NCI-H2107 (cell line): ENCODE results near the gene PRKAG2.

ENCODE experiments used
- DNase-seq: peaks from one replicate; lab custom pipeline; 2025; lab: John Stamatoyannopoulos, UW

PRKAG2 gene

GRCh38 chr7:151817981-151818673 lies 58.8 kb downstream of the PRKAG2 start:
- no peak for DNase-seq

- DNase-seq = no peak
Measured at GRCh38 chr7:151817315-151817690, 59.6 kb downstream of the PRKAG2 start.

- DNase-seq = no peak
Measured at GRCh38 chr7:151816562-151817314, 60.2 kb downstream of the PRKAG2 start.

- DNase-seq = no peak
Measured at GRCh38 chr7:151815419-151815818, 61.5 kb downstream of the PRKAG2 start.

- DNase-seq = no peak
Measured at GRCh38 chr7:151814400-151815009, 62.4 kb downstream of the PRKAG2 start.

- no peak for DNase-seq
Measured at GRCh38 chr7:151813997-151814396, 62.9 kb downstream of the PRKAG2 start.

DNA sequence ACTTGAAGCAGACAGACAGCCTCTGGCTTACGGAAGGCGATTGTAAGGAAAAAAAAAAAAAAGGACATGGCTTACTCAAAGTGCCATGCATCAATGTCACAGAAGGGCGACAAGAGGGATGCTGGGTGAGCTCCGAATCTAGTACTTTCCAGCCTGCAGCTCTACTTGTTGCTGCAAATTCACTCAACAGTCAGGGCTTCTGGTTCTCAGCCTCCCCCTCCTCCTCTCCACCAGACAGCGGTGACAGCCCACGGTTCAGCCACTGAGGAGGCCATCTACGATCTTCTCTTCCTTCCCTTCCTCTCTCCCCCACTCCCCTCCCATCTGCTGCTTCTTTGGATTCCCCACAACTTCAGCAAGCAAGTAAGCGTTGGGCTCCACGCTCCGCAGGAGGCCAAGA lies 63.5 kb downstream of the PRKAG2 start:
- DNase-seq = no peak

- no peak for DNase-seq
Measured at GRCh38 chr7:151812967-151813366, 63.9 kb downstream of the PRKAG2 start.

DNA sequence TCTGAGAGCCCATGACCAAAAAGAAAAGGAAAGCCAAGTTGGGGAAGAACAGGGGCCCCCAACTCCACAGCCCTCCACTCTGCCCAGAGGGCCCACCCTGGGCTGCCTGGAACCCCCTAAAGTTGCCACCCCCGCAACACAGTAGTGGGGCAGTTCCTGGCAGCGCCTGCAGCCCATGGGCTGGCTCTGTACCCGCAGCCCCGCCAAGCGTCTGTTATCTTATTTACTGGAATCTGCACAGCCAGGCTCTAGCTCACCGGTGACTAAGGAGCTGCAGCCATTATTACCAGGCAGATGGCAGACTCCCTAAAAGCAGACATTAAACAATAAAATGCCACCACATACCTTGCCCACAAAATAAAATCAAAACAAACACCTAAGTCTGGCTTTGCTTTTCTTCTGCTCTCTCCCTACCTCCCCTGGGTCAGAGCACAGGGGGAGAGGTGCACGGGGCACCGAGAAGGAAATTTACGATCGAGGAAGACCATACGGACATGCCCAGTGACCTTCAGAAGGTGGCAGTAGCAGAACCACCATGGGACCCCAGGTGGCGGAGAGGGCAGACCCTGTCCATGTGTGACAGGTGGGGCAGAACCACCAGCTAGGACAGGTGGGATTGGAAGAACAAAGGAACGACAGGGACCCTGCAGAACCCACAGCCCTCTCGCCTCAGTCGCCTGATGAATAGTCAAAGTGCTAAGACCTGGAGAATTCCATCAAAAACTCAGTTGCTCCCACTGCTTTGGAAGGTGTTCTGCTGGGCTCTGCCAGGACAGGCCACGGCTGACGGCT lies 66.3 kb downstream of the PRKAG2 start:
- no peak for DNase-seq

- no peak for DNase-seq
Measured at GRCh38 chr7:151809864-151810170, 67.1 kb downstream of the PRKAG2 start.

- no peak for DNase-seq
Measured at GRCh38 chr7:151809146-151809863, 67.6 kb downstream of the PRKAG2 start.

- no peak for DNase-seq
Measured at GRCh38 chr7:151808400-151809145, 68.3 kb downstream of the PRKAG2 start.

DNA sequence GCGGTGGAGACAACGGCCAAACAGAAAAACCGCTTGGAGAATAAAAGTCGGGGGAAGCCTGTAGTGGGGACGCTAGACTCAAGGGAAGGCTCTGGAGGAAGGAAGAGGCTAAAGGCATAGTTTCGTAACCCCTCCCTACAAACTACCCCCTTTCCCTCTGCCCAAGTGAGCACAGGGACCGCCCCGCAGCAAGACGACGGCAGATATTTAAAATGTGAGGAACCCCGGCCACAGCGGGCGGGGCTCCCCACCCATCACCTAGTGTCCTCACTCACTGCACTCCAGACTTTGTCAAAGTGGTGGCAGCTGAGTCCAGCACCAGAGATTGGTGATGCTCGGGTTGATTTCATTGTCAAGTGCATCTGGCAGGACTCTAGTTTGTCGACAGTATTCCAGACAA lies 69.1 kb downstream of the PRKAG2 start:
- no peak for DNase-seq

DNA sequence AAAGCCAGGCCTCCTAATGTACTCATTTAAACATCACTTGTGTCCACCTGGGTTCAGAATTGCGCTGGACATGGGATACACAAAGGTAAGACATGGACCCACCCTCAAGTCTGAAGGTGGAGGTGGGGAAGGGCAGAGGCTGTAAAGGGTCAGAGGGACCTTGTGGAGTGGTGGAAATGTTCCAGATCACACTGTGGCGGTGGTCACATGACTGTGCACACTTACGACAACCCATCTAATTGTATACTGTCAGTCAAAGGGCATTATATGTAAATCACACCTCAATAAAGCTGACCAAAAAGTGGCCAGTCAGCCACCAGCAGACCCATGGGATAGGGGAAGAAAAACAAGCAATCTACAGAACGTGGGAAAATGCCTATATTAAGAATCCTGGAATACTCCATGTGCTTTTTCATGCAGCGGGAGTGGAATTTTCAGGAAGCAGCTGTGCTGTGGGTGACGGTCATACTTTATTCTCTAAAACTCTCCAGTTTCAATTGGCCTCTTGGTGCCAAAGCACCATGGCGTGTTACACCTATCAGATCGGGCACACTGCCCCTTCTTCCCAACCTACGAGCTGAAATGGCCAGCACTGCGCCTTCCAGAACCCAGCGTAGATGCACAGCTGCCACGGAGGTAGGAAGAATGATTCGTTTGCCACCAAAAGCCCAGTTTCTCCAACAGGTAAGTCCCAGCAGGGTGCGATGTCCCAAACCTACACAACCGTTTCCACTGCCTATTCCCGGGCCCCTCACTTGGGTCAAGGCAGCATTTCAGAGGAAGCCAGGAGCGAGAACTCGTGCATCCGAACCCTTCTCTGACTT lies 69.8 kb downstream of the PRKAG2 start:
- DNase-seq = no peak

DNA sequence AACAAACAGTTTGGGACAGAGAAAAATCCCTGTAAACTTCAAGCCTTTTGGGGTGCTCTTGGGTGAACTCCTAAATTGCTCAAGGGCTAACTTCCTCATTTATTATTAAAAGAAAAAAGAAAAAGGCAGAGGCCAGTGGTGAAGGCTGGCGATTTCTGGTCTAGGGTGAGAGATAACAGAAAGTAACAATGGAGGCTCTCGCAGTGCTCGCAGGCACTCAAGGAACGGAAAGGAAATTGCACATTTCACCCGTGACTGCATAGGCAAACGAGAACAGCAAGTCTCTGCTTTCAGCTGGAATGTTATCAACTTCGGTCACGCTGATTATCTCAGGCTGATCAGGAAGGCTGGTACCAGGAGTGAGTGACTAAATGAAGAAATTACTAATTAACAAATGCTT lies 70.7 kb downstream of the PRKAG2 start:
- no peak for DNase-seq

- no peak for DNase-seq
Measured at GRCh38 chr7:151805191-151805590, 71.7 kb downstream of the PRKAG2 start.

GRCh38 chr7:151804756-151805155 lies 72.2 kb downstream of the PRKAG2 start:
- DNase-seq = no peak

DNA sequence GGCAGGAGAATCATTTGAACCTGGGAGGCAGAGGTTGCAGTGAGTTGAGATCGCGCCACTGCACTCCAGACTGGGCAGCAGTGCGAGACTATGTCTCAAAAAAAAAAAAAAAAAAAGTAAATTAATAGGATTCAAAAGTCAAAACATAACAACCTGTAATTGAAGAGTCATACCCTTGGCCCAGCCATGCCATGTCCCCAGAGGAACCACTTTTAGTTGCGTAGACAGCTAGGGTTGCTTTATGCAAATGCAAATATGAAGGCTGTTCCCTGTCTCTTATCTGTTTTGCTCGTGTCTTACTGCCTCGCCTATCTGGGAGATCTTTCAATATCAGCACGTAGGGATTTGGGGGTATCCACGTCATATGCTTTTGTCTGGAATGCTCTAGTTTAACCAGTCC lies 73.1 kb downstream of the PRKAG2 start:
- DNase-seq = no peak

DNA sequence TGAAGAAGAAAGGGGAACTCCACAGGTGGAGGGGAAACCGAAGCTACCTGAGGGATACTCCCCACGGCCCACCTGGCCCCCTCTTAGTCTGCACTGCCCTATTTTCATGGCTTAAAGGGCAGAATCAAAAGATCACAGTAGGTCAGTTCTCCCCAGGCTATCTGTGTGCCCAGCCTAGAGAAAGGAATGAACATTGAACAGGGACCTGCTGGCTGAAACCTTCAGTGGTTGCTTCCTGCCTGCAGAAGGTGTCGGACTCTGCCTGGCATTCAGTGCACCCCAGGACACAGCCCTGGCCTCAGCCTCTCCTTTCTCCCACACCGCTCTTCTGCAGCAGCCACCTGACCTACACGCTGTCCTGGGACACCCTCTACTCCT lies 74.5 kb downstream of the PRKAG2 start:
- no peak for DNase-seq

DNA sequence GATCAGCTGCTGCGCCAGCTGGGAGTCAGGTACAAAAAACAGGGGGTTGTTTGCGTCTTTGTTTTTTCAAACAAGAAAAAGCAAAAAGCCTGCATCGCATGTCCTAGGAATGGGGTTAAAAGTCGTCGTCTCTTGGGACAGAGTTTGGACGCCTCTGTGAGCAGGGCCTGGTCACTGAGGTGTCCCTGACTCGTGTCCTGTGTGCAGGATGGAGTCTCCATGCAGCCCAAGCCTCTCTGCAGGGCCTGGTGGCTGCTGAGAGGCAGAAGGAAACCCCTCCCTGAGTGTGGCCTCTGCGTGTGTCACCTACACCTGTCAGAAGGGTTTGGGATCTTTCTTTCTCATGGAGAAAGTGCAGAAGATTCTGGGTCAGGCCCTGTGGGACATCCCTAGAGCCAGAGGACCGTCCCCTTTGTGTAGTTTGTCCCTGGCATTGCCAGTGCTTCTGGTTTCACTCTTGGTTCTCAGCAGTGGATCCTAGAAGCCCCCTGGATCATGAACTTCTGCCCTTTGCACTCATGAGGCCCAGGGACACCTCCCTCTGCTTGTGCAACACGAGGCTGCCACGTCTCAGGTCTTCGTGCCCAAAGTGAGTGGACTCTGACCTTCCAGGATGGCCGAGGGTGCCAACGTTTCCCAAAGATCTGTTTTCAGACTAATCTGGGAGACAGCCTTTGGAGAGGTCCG lies 75.0 kb downstream of the PRKAG2 start:
- no peak for DNase-seq
